ENCODE data around the gene GNAO1.

DNA sequence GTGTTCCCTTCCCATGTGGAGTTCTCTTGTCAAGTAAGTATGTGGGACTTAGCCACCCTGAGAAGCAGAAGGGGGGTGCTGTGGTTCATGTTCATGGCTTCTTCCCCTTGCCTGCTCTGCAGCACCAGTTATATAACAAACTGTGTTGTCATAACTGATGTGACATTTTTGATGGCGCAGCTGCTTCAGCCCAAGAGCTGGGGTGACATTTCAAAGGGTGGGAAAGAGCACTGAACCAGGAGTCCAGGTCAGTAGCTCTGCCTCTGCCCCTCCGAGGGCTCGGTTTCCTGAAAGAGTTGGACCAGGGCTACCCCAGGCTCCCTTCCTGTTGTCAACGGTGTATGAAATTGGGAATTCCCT, 7.4 kb downstream of the GNAO1 start:
- TF ChIP-seq, protein P1, sequence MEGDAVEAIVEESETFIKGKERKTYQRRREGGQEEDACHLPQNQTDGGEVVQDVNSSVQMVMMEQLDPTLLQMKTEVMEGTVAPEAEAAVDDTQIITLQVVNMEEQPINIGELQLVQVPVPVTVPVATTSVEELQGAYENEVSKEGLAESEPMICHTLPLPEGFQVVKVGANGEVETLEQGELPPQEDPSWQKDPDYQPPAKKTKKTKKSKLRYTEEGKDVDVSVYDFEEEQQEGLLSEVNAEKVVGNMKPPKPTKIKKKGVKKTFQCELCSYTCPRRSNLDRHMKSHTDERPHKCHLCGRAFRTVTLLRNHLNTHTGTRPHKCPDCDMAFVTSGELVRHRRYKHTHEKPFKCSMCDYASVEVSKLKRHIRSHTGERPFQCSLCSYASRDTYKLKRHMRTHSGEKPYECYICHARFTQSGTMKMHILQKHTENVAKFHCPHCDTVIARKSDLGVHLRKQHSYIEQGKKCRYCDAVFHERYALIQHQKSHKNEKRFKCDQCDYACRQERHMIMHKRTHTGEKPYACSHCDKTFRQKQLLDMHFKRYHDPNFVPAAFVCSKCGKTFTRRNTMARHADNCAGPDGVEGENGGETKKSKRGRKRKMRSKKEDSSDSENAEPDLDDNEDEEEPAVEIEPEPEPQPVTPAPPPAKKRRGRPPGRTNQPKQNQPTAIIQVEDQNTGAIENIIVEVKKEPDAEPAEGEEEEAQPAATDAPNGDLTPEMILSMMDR (IDR thresholded peaks at IDR 0.05), result no peak
- TF ChIP-seq POLR2A (IDR thresholded peaks at IDR 0.05), result no peak
